Gastrocnemius medialis (tissue), 4 donors: ENCODE data around the gene ZBED5.

Source experiments
- POLR2A ChIP-seq, 2 donors: fragments of 450-650 bp; IDR thresholded peaks; one replicate each; pipeline ENCODE4 v1.6.1; 2017; ENCODE audit warnings: antibody characterized with exemption in 2 of 2, mild to moderate bottlenecking in 2 of 2, moderate library complexity in 2 of 2
- TF ChIP-seq, protein P1 (sequence below), 5 experiments: fragments of 450-650 bp in 3 of 5; fragments of 200-600 bp in 2 of 5; sonication (generic) in 2 of 5; IDR thresholded peaks in 4 of 5; conservative IDR thresholded peaks in 1 of 5; 1 replicate in 4 of 5; 2 replicates in 1 of 5; pipeline ENCODE4 v1.5.1; 2016 to 2019; ENCODE audit warnings: antibody characterized with exemption in 5 of 5, mild to moderate bottlenecking in 3 of 5, moderate library complexity in 3 of 5

DNA sequence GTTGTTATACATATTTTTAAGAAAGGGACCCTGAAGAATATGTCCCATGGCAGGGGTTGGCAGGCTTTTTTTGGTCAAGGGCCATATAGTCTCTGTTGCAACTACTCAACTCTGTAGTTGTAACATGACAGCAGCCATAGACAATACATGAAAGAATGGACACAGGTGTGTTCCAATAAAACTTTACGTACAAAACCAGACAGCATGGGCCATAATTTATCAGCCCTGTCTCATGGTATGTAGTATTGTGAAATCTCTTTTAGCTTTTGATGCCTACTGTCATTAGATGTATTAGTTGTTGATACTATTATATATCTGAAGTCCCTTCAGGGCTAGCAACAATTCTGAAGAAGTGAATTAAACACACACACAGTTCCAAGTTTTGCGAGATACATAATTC lies 2.6 kb downstream of the ZBED5 start:
- TF ChIP-seq, protein P1, sequence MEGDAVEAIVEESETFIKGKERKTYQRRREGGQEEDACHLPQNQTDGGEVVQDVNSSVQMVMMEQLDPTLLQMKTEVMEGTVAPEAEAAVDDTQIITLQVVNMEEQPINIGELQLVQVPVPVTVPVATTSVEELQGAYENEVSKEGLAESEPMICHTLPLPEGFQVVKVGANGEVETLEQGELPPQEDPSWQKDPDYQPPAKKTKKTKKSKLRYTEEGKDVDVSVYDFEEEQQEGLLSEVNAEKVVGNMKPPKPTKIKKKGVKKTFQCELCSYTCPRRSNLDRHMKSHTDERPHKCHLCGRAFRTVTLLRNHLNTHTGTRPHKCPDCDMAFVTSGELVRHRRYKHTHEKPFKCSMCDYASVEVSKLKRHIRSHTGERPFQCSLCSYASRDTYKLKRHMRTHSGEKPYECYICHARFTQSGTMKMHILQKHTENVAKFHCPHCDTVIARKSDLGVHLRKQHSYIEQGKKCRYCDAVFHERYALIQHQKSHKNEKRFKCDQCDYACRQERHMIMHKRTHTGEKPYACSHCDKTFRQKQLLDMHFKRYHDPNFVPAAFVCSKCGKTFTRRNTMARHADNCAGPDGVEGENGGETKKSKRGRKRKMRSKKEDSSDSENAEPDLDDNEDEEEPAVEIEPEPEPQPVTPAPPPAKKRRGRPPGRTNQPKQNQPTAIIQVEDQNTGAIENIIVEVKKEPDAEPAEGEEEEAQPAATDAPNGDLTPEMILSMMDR (IDR thresholded peaks at IDR 0.05 in 4 of 5, conservative IDR thresholded peaks at IDR 0.05 in 1 of 5) = no peak
- no peak for TF ChIP-seq POLR2A (IDR thresholded peaks at IDR 0.05)
